H9 (cell line): ENCODE measurements around the gene FKRP. TPM values are rescaled to one million over a fixed set of nuclear protein-coding genes. Genes with fewer than 3 reads are reported as not detected.

Experiments used
- DNase-seq: peaks from one replicate; pipeline ENCODE4 v3.0.0-alpha.2; 2017
- H2AFZ ChIP-seq: one replicate; pipeline ENCODE4 v1.6.1; 2013; ENCODE audit warnings: mild to moderate bottlenecking, low read length, control low read depth, moderate library complexity
- H2AK5ac ChIP-seq: 2 replicates; pipeline ENCODE4 v1.6.1; 2013; ENCODE audit warnings: low read length, control low read depth, mixed read lengths; ENCODE audit not compliant: insufficient read length
- H2BK120ac ChIP-seq: one replicate; pipeline ENCODE4 v1.6.1; 2013; ENCODE audit warnings: low read depth, mild to moderate bottlenecking, low read length, control low read depth, inconsistent platforms; ENCODE audit not compliant: poor library complexity, severe bottlenecking
- H2BK12ac ChIP-seq: 2 replicates; pipeline ENCODE4 v1.6.1; 2013; ENCODE audit warnings: low read length, control low read depth, mixed read lengths, low read depth; ENCODE audit not compliant: insufficient read length
- H2BK15ac ChIP-seq: 2 replicates; pipeline ENCODE4 v1.6.1; 2013; ENCODE audit warnings: low read depth, low read length, control low read depth
- H2BK20ac ChIP-seq: one replicate; pipeline ENCODE4 v1.6.1; 2013; ENCODE audit warnings: low read depth, mild to moderate bottlenecking, low read length, control low read depth, inconsistent platforms; ENCODE audit not compliant: poor library complexity, severe bottlenecking
- H2BK5ac ChIP-seq: 2 replicates; pipeline ENCODE4 v1.6.1; 2013; ENCODE audit warnings: low read length, control low read depth, mixed read lengths; ENCODE audit not compliant: insufficient read length
- H3K14ac ChIP-seq: 2 replicates; pipeline ENCODE4 v1.6.1; 2013; ENCODE audit warnings: low read length, control low read depth; ENCODE audit not compliant: insufficient read depth
- H3K18ac ChIP-seq: 2 replicates; pipeline ENCODE4 v1.6.1; 2013; ENCODE audit warnings: low read depth, mild to moderate bottlenecking, mixed read lengths, low read length, control low read depth; ENCODE audit not compliant: insufficient read length
- H3K23ac ChIP-seq: 2 replicates; pipeline ENCODE4 v1.6.1; 2013; ENCODE audit warnings: low read length, control low read depth, mixed read lengths, low read depth; ENCODE audit not compliant: insufficient read length
- H3K23me2 ChIP-seq: 2 replicates; pipeline ENCODE4 v1.6.1; 2013; ENCODE audit warnings: low read depth, mild to moderate bottlenecking, mixed read lengths, low read length, control low read depth; ENCODE audit not compliant: insufficient read length, poor library complexity, severe bottlenecking
- H3K27ac ChIP-seq: 2 replicates; pipeline ENCODE4 v1.5.1; 2013; ENCODE audit warnings: low read length, control low read depth, mixed read lengths, low read depth; ENCODE audit not compliant: insufficient read length
- H3K27me3 ChIP-seq: 2 replicates; pipeline ENCODE4 v1.6.1; 2013; ENCODE audit warnings: low read length, control low read depth, inconsistent platforms; ENCODE audit not compliant: insufficient read depth
- H3K4ac ChIP-seq: 2 replicates; pipeline ENCODE4 v1.6.1; 2013; ENCODE audit warnings: low read depth, mild to moderate bottlenecking, control low read depth, inconsistent platforms, low read length, moderate library complexity
- H3K4me1 ChIP-seq: 2 replicates; pipeline ENCODE4 v1.6.1; 2013; ENCODE audit warnings: low read length, control low read depth, inconsistent platforms; ENCODE audit not compliant: insufficient read depth
- H3K4me2 ChIP-seq: 2 replicates; pipeline ENCODE4 v1.6.1; 2013; ENCODE audit warnings: low read length, control low read depth, mixed read lengths; ENCODE audit not compliant: insufficient read length, insufficient read depth
- H3K56ac ChIP-seq: 2 replicates; pipeline ENCODE4 v1.6.1; 2013; ENCODE audit warnings: low read depth, mild to moderate bottlenecking, mixed read lengths, low read length, control low read depth; ENCODE audit not compliant: insufficient read length
- H3K79me1 ChIP-seq: 2 replicates; pipeline ENCODE4 v1.6.1; 2013; ENCODE audit warnings: low read depth, mild to moderate bottlenecking, moderate library complexity, low read length, control low read depth, inconsistent platforms; ENCODE audit not compliant: insufficient read depth, poor library complexity, severe bottlenecking
- H3K79me2 ChIP-seq: 2 replicates; pipeline ENCODE4 v1.6.1; 2013; ENCODE audit warnings: low read length, control low read depth, inconsistent platforms; ENCODE audit not compliant: insufficient read depth
- H3K9ac ChIP-seq: 2 replicates; pipeline ENCODE4 v1.6.1; 2013; ENCODE audit warnings: low read length, control low read depth, mixed read lengths; ENCODE audit not compliant: insufficient read length; ENCODE audit errors: extremely low read depth
- H3K9me3 ChIP-seq: one replicate; pipeline ENCODE4 v1.6.1; 2013; ENCODE audit warnings: low read depth, low read length, inconsistent platforms; ENCODE audit not compliant: control insufficient read depth
- H3T11ph ChIP-seq: one replicate; pipeline ENCODE4 v1.6.1; 2013; ENCODE audit warnings: mild to moderate bottlenecking, low read length, control low read depth, inconsistent platforms
- H4K20me1 ChIP-seq: one replicate; pipeline ENCODE4 v1.6.1; 2013; ENCODE audit not compliant: control insufficient read depth, insufficient read length, insufficient read depth
- H4K5ac ChIP-seq: 2 replicates; pipeline ENCODE4 v1.6.1; 2013; ENCODE audit warnings: low read depth, mild to moderate bottlenecking, mixed read lengths, low read length, control low read depth; ENCODE audit not compliant: insufficient read length
- H4K8ac ChIP-seq: replicated peaks from 2 replicates; pipeline ENCODE4 v1.6.1; 2013; ENCODE audit warnings: low read length, control low read depth, mixed read lengths, low read depth; ENCODE audit not compliant: insufficient read length
- H4K91ac ChIP-seq: 2 replicates; pipeline ENCODE4 v1.6.1; 2013; ENCODE audit warnings: low read depth, mild to moderate bottlenecking, moderate library complexity, mixed read lengths, low read length, control low read depth; ENCODE audit not compliant: insufficient read length
- H3K27ac Mint-ChIP-seq, 3 experiments: 2 replicates in 2 of 3; 3 replicates in 1 of 3; pipeline ENCODE4 v1.8.0; 2020 to 2021; ENCODE audit warnings: mixed read lengths in 3 of 3, mild to moderate bottlenecking in 1 of 3, moderate library complexity in 1 of 3
- H3K27me3 Mint-ChIP-seq: 2 replicates; pipeline ENCODE4 v1.8.0; 2021; ENCODE audit warnings: low read depth, mild to moderate bottlenecking, moderate library complexity, mixed read lengths
- H3K36me3 Mint-ChIP-seq, 3 experiments: 2 replicates in 2 of 3; 3 replicates in 1 of 3; pipeline ENCODE4 v1.8.0; 2020 to 2021; ENCODE audit warnings: low read depth in 3 of 3, mixed read lengths in 3 of 3; ENCODE audit not compliant: insufficient read depth in 1 of 3
- H3K4me1 Mint-ChIP-seq, 2 experiments: 2 replicates each; pipeline ENCODE4 v1.8.0; 2020; ENCODE audit warnings: mixed read lengths in 2 of 2
- H3K4me3 Mint-ChIP-seq, 2 experiments: 2 replicates in 1 of 2; 3 replicates in 1 of 2; pipeline ENCODE4 v1.8.0; 2020 to 2021; ENCODE audit warnings: mild to moderate bottlenecking in 2 of 2, mixed read lengths in 2 of 2, moderate library complexity in 1 of 2
- H3K9me3 Mint-ChIP-seq, 2 experiments: 2 replicates in 1 of 2; 3 replicates in 1 of 2; pipeline ENCODE4 v1.8.0; 2020; ENCODE audit warnings: mild to moderate bottlenecking in 2 of 2, mixed read lengths in 2 of 2, moderate library complexity in 1 of 2
- CTCF ChIP-seq: fragments of 200-600 bp; sonication (generic); conservative IDR thresholded peaks from 3 replicates; pipeline ENCODE4 v1.8.0; 2021; ENCODE audit warnings: antibody characterized with exemption, mild to moderate bottlenecking
- WGBS: extraction: QIAGEN DNeasy Blood & Tissue Kit; methylation state at CpG from one replicate; pipeline ENCODE4 v1.1.7; 2013; ENCODE audit warnings: missing lambda C conversion rate, low lambda C conversion rate, mixed read lengths; ENCODE audit not compliant: insufficient read length; ENCODE audit errors: extremely low coverage; 5-methylcytosine and 5-hydroxymethylcytosine counted together
- total RNA-seq: library from RNA; stranded (reverse); gene quantifications from 2 replicates; pipeline ENCODE4 v1.2.1, GENCODE V29; 2021

The FKRP gene
- total RNA-seq, 1 experiment from 2014 or later, result 42.2 TPM

DNA sequence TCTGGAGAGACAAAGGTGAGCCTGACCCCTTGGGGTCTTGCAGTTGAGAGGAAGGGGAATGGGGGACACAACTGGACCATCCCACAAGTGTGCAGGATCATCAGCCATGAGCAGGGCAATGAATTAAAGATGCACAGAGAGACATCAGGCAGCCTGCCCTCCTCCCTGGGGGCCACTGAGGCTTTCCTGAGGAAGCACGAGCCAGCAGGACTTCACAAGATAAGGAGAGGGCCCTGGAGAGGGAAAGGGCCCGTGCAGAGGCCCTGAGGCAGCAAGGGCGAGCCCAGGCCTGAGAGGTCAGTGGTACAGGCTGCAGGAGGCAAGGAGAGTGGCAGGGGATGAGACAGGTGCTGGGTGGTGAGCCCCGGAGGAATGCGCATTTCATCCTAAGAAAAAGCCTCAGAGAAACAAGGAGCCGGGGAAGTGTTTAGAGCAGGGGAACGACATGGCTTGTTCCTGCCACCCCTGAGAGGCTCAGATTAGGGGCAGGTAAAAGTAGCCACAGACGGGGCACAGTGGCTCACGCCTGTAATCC is 19.9 kb upstream of the FKRP start:
- Histone ChIP-seq H2BK120ac (no peak overlapping the region), H2BK12ac (no peak overlapping the region), H2BK5ac (no peak overlapping the region), H3K18ac (no peak overlapping the region), H3K79me1 (no peaks in the 10 kb centered on the region), H2BK15ac (no peak overlapping the region), H4K5ac (no peak overlapping the region), H3K14ac (no peak overlapping the region), H3K23ac (no peak overlapping the region), H4K20me1 (no peaks in the 10 kb centered on the region), H3K79me2 (no peaks in the 10 kb centered on the region), H2BK20ac (no peak overlapping the region), H3K27me3 (no peaks in the 10 kb centered on the region), H3K4ac (no peak overlapping the region), H3K23me2 (no peaks in the 10 kb centered on the region), H3T11ph (no peak overlapping the region), H3K4me2 (no peak overlapping the region), H4K91ac (no peak overlapping the region), H2AFZ (no peak overlapping the region), H3K27ac (no peak overlapping the region), H3K4me1 (no peaks in the 10 kb centered on the region), H3K9me3 (no peaks in the 10 kb centered on the region), H3K56ac (no peak overlapping the region), H4K8ac (no peak overlapping the region), H2AK5ac (no peak overlapping the region), H3K9ac (no peak overlapping the region)
- DNase-seq, result no peak
- Mint-ChIP-seq H3K9me3 (no peaks in the 10 kb centered on the region), H3K4me1 (peaks cover 15 to 27% of the 10 kb centered on the region in 2 experiments), H3K27me3 (no peaks in the 10 kb centered on the region; the same call in 1 of the 2 replicates), H3K36me3 (peaks cover 45 to 88% (median 85%) of the 10 kb centered on the region in 3 experiments), H3K4me3 (peak overlapping the region in 1 of 2 experiments; percentile 50; a peak in 3 of 5 replicates), H3K27ac (peak overlapping the region; percentile 85 to 94 (median 87))
- no CpG with 5 or more reads among the region's 9 CpGs for WGBS
- TF ChIP-seq CTCF, result no peak
